GM10266 (cell line): ENCODE data around the gene PITX3.
A peak's percentile ranks its signal among the peaks of the same experiment; 100 is the strongest.

Experiments used
- DNase-seq: peaks from one replicate; pipeline ENCODE4 v3.0.0; 2012; ENCODE audit errors: extremely low spot score
- TF ChIP-seq, protein P1 (sequence below): IDR thresholded peaks from 2 replicates; pipeline ENCODE4 v1.5.1; 2012; ENCODE audit warnings: mild to moderate bottlenecking, low read depth; ENCODE audit not compliant: control insufficient read depth, insufficient read depth; ENCODE audit errors: missing control alignments

Gene PITX3

DNA sequence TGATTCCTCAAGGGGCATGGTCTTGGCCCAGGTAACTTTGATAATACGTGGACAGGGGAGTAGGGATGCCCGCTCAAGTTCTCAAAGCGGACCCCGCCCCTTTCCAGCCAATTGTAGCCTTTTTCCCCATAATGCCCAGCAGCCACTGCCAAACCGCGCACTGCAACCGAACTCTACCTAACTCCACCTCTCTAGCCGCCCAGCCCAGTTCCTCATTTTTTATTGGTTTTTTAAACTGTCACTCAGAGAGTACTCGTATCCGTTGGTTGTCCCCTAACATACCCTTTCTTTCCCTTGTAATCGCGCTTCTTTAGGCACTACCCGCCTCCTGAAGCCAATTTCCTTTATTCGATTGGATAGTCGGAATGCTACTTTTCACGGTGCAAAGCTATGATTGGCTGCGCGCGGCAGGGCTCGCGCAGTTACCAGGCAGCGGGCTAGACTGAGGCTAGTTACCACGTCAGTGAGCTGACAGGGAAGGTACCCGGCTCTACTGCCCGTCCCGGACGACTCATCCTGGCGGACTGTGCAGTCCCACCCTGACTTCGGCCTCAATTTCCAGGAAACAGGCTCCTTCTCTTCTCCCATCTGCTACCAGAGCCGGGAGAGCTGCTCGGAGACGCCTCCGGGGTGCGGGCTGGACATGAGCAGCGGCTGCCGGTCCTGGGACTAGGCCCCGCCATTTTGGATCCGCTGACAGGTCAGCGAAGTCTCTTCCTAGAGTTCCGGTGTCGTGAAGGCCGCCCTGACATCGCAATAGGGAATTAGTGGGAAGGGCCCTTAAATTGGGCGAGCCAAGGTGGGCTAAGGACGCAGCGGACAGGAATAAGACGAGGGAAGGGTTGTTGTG is 4.0 kb upstream of the PITX3 start, which contains the start of gene GBF1:
Gene GBF1, plus strand, starts transcription at position 451 of the 850 bp plus-strand sequence. CDS start 13,407 bp downstream, outside the sequence.
- DNase-seq, result peak; percentile 97
- TF ChIP-seq, protein P1, sequence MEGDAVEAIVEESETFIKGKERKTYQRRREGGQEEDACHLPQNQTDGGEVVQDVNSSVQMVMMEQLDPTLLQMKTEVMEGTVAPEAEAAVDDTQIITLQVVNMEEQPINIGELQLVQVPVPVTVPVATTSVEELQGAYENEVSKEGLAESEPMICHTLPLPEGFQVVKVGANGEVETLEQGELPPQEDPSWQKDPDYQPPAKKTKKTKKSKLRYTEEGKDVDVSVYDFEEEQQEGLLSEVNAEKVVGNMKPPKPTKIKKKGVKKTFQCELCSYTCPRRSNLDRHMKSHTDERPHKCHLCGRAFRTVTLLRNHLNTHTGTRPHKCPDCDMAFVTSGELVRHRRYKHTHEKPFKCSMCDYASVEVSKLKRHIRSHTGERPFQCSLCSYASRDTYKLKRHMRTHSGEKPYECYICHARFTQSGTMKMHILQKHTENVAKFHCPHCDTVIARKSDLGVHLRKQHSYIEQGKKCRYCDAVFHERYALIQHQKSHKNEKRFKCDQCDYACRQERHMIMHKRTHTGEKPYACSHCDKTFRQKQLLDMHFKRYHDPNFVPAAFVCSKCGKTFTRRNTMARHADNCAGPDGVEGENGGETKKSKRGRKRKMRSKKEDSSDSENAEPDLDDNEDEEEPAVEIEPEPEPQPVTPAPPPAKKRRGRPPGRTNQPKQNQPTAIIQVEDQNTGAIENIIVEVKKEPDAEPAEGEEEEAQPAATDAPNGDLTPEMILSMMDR, result no peak

DNA sequence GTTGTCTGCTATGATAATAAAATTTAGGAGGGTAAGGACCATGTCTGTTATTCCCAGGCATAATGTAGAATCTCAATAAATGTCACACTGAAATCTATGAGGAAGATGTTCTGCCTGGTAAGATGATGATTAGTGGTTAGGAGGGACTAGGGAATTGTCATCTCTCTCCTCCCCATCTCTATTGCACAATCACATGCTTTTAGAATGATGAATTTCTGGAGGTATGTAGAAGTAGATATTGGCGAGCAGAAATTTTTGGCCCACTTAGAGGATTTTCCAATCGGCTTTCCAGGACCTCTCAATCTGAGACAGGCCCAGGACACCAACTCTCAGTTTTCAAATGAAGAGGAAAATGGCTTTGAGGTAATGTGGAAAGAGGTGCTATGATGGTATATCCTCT is 2.0 kb upstream of the PITX3 start:
- no peak for DNase-seq
- TF ChIP-seq, protein P1, result no peak

DNA sequence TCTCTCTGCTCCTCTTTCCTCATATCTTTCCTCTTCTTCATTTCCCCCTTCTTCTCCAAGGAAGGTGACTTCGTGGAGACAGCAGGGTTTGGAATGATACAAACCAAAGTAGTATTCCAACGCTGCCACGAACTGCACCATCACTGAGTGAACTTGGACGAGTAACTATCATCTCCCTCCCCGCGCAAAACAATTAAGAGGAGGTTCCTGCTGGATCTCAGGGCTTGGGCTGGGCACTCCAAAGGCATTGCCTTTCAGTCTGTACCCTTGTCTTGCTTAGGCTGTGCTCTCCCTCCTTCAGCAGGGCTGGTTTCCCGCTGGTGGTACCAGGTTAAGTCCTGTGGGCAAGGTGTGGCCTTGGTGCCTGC is 790 bp upstream of the PITX3 start:
- DNase-seq, result no peak
- TF ChIP-seq, protein P1, result no peak

DNA sequence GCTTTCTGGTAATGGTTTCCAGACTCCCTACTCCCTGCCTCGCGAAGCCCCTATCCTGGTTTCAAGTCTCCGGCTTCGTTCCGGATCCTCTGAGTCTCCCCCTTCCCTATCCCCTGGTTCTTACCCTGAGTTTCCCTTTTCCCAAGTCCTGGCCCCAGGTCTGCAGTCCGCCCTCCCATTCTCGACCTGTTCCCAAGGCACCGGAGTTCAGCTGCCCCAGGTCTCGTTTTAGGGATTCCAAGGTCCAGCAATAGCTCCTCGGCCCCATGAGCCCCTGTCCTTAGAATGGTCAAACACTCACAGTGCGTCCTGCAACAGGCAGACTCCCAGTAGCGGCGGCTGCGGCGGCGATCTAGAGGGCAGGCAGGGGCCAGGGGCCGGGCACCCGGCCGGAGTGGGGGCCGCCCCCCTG is 274 bp downstream of the PITX3 start:
- DNase-seq, result no peak
- TF ChIP-seq, protein P1, result no peak

DNA sequence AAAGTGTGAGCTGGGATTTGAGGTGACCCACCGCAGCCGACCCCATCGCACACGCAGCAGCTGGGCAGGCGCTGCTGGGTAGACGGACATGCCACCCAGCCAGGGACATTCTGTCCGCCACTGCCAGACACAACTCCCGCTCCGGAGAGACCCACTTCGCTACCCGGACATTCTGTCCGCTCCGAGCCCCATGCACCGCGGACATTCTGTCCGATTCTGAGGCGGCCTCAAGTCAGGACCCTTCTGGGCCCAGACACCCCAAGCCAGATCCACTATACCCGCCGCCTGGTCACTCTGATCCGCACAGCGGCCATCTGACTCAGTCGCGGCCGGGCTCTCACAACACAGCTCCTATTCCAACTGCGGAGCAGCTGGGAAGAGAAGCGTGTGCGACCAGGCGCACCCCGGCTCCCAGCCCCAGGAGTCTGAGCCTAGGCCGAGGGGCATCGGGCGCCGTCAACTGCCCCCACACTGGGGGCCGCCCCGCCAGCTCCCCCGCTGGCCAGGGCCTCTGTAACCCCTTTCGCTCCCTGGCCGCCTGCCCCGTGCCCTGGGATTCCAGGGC is 763 bp downstream of the PITX3 start:
- no peak for DNase-seq

DNA sequence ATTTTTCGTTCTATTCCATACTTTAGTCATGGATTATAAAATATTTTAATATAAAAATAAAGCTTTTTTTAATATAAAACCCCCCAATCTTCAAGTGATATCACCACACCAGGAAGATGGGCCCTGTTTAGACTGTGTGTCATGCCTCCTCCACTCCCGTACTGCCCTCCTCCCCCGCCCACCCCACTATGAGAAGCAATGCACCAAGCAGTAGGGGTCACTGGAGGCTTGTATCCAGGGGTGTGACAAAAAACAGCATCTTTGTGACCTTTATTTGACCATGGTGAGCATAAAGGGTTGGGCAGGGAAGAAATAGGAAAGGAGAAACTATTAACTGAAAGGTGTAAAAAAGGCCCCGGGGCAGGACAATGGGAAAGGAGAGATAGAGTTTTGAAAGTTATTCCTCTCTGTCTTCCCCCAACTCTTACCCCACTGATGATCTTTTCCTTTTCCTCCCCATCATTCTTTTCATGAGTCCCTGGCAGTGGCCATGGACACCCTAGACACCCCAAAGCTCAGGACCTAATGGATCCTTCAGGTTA is 3.5 kb downstream of the PITX3 start:
- no peak for DNase-seq
- TF ChIP-seq, protein P1, result no peak

More for the DNA sequence above, 763 bp downstream of the PITX3 start:
- TF ChIP-seq, protein P1, result no peak

DNA sequence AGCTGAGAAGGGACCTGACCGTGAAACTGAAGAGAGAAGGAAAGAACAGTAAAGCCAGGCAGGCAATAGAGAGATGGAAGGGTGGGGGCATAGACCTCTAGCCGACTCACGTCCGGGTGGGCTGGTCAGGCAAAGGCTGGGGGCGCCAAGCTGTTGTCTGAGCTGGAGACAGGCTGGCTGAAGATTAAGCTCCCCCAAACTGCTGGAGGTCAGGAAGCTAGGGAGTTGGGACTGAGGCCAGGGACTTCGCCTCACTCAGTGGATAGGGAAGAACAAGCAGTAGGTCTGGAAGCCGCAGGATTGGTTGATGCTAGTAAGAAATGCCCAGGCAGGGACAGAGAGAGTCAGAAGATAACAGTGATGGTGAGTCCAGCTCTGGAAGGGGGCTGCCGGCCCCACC is 5.3 kb downstream of the PITX3 start:
- DNase-seq, result no peak
- TF ChIP-seq, protein P1, result no peak
